ENCODE results near the gene RPS3A.

- no peak for TF ChIP-seq EZH2 (IDR thresholded peaks at IDR 0.05)
- TF ChIP-seq CTCF (IDR thresholded peaks at IDR 0.05 in 2 of 3, conservative IDR thresholded peaks at IDR 0.05 in 1 of 3; ENCODE audit: borderline replicate concordance in 1 of 3, insufficient read depth in 1 of 3, low read depth in 2 of 3, low read length in 2 of 3): no peak
- no peak for TF ChIP-seq MAX (IDR thresholded peaks at IDR 0.05)
- no peak for TF ChIP-seq CEBPB (IDR thresholded peaks at IDR 0.05; ENCODE audit: low read depth)
- no peak for TF ChIP-seq POLR2AphosphoS5 (IDR thresholded peaks at IDR 0.05; ENCODE audit: low read depth, low read length)
- no peak for TF ChIP-seq FOSL1 (IDR thresholded peaks at IDR 0.05; ENCODE audit: low read depth)
These were observed 6.9 kb upstream of the RPS3A start for GRCh38 chr4:151092488-151092887.

Data from HCT116 (cell line).